Type B pancreatic cell (in vitro differentiated cells): ENCODE measurements around the gene SHROOM3. TPM values are rescaled to one million over a fixed set of nuclear protein-coding genes. Genes with fewer than 3 reads are reported as not detected.

Experiments used
- DNase-seq: peaks from one replicate; pipeline ENCODE4 v3.0.0; 2021; ENCODE audit warnings: mixed read lengths; ENCODE audit not compliant: unreplicated experiment; ENCODE audit errors: extremely low spot score
- H3K27ac Mint-ChIP-seq: 2 replicates; pipeline ENCODE4 v1.8.0; 2021; ENCODE audit warnings: mild to moderate bottlenecking, mixed read lengths
- H3K27me3 Mint-ChIP-seq: 2 replicates; pipeline ENCODE4 v1.8.0; 2021; ENCODE audit warnings: mixed read lengths
- H3K36me3 Mint-ChIP-seq: 2 replicates; pipeline ENCODE4 v1.8.0; 2021; ENCODE audit warnings: mixed read lengths
- H3K4me1 Mint-ChIP-seq: one replicate; pipeline ENCODE4 v1.8.0; 2021; ENCODE audit warnings: mixed read lengths; ENCODE audit not compliant: unreplicated experiment
- H3K4me3 Mint-ChIP-seq: 2 replicates; pipeline ENCODE4 v1.8.0; 2021; ENCODE audit warnings: mild to moderate bottlenecking, mixed read lengths
- H3K9me3 Mint-ChIP-seq: 2 replicates; pipeline ENCODE4 v1.8.0; 2021; ENCODE audit warnings: mixed read lengths
- total RNA-seq: library from RNA; stranded (reverse); gene quantifications from 2 replicates; pipeline ENCODE4 v1.2.1, GENCODE V29; 2021; ENCODE audit warnings: low replicate concordance
- TF ChIP-seq, protein P1 (sequence below): fragments of 200-600 bp; sonication (generic); conservative IDR thresholded peaks from 2 replicates; pipeline ENCODE4 v1.5.0; 2021; ENCODE audit warnings: antibody characterized with exemption, mild to moderate bottlenecking

SHROOM3 gene
- total RNA-seq, 1 donor from 2014 or later = 38.6 TPM

- H3K4me3 Mint-ChIP-seq = no peak overlapping the region
Observed at GRCh38 chr4:76600447-76600846, 165.4 kb downstream of the SHROOM3 start.

DNA sequence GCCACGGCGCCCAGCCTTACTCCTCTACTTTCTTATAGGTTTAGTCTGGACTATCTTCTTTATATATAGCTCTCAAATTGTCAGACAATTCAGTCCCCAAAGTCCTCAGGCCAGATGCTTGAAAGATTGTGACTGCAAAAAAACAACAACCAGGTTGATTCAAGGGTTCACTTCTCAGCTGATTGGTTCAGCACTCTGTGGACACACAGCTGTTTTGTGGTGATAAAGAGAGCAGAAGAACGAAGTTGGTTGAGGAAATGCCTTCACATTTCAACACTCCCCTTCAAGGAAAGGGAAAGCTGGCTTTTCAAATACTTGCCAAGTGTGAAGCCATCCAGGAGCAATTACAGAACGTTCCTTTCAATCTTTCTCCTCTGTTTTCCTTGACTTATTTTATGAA lies 166.8 kb downstream of the SHROOM3 start:
- Mint-ChIP-seq H3K4me3 (no peak overlapping the region), H3K4me1 (peaks cover 28% of the 10 kb centered on the region), H3K36me3 (no peaks in the 10 kb centered on the region), H3K9me3 (no peaks in the 10 kb centered on the region), H3K27me3 (no peaks in the 10 kb centered on the region), H3K27ac (no peak overlapping the region)
- DNase-seq = no peak
- TF ChIP-seq, protein P1, sequence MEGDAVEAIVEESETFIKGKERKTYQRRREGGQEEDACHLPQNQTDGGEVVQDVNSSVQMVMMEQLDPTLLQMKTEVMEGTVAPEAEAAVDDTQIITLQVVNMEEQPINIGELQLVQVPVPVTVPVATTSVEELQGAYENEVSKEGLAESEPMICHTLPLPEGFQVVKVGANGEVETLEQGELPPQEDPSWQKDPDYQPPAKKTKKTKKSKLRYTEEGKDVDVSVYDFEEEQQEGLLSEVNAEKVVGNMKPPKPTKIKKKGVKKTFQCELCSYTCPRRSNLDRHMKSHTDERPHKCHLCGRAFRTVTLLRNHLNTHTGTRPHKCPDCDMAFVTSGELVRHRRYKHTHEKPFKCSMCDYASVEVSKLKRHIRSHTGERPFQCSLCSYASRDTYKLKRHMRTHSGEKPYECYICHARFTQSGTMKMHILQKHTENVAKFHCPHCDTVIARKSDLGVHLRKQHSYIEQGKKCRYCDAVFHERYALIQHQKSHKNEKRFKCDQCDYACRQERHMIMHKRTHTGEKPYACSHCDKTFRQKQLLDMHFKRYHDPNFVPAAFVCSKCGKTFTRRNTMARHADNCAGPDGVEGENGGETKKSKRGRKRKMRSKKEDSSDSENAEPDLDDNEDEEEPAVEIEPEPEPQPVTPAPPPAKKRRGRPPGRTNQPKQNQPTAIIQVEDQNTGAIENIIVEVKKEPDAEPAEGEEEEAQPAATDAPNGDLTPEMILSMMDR = no peak

More at GRCh38 chr4:76600447-76600846, 165.4 kb downstream of the SHROOM3 start:
- TF ChIP-seq, protein P1 = no peak
- no peaks in the 10 kb centered on the region for H3K27me3 Mint-ChIP-seq
- no peak for DNase-seq
- H3K4me1 Mint-ChIP-seq = peaks cover 25% of the 10 kb centered on the region
- no peaks in the 10 kb centered on the region for H3K9me3 Mint-ChIP-seq
- H3K27ac Mint-ChIP-seq = peak overlapping the region; percentile 48
- H3K36me3 Mint-ChIP-seq = no peaks in the 10 kb centered on the region

GRCh38 chr4:76605099-76605563 lies 170.1 kb downstream of the SHROOM3 start:
- Mint-ChIP-seq H3K9me3 (no peaks in the 10 kb centered on the region), H3K27me3 (no peaks in the 10 kb centered on the region), H3K4me3 (no peak overlapping the region), H3K4me1 (peaks cover 30% of the 10 kb centered on the region), H3K27ac (no peak overlapping the region), H3K36me3 (no peaks in the 10 kb centered on the region)
- no peak for DNase-seq
- TF ChIP-seq, protein P1 = no peak

DNA sequence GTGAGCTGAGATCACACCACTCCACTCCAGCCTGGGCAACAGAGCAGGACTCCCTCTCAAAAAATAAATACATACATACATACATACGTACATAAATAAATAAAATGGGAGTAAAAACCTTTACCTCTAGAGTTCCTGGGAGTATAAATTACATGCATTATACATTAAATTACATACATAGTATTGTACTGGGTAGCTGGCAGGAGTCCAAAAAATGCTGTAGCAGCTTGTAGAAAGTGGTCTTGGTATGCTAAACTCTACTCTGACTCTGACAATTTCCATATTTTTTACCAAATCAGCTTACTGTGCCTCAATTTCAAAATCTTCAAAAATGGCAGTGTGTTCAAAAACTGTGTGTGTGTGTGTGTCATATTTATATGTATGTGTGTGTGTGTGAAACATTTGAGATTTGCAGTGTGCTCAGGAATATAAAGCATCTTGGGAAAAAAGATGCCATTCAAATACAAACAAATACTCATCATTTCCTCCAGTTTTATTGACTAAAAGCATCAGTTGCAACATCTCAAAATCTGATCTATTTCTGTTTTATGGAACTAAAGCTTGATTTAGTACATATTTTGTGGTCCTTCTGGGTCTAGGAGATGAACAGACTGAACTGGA lies 171.7 kb downstream of the SHROOM3 start:
- Mint-ChIP-seq H3K4me1 (peaks cover 43% of the 10 kb centered on the region), H3K9me3 (no peaks in the 10 kb centered on the region), H3K27ac (peak overlapping the region; percentile 44), H3K4me3 (no peak overlapping the region), H3K36me3 (no peaks in the 10 kb centered on the region), H3K27me3 (no peaks in the 10 kb centered on the region)
- DNase-seq = no peak
- TF ChIP-seq, protein P1 = no peak

DNA sequence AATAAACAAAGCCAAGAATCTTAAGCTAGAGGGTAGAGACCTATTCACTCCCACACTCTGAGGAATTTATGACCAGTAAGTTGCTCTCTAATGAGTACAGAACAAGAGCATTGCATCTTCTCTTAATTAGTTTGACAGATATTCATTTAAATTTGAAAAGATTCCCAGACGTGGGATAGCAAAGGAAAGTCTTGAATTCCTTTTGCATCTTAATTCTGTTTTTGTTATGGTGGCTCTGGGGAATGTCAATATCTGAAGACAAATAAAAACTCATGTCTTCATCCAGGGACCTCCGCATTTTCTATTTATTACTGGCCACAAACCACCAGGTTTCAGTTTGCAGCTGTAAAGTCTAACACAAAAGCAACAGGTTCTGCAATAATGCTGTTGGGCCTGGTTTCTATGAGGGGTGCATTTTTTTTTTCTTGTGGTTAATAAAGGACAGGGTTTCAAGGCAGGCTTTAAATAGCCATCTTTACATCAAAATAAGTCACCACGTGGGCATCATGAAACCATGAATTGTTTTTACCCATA lies 172.3 kb downstream of the SHROOM3 start:
- no peaks in the 10 kb centered on the region for H3K27me3 Mint-ChIP-seq
- TF ChIP-seq, protein P1 = no peak
- H3K27ac Mint-ChIP-seq = peak overlapping the region; percentile 44
- H3K4me1 Mint-ChIP-seq = peaks cover 48% of the 10 kb centered on the region
- DNase-seq = no peak
- H3K36me3 Mint-ChIP-seq = no peaks in the 10 kb centered on the region
- H3K4me3 Mint-ChIP-seq = no peak overlapping the region
- H3K9me3 Mint-ChIP-seq = no peaks in the 10 kb centered on the region
